DLD1 (cell line): ENCODE data around the gene RRAD.

Source experiments
- in situ Hi-C: cut with HindIII; loops from 2 replicates; pipeline ENCODE4 v1.10.0; 2017; ENCODE audit warnings: low sequenced_read_pairs

Gene RRAD

GRCh38 chr16:66918355-66918754 lies 7.0 kb downstream of the RRAD start:
- in situ Hi-C loops: no loop called here

- in situ Hi-C loops: no loop called here
Observed at GRCh38 chr16:66917741-66918140, 7.6 kb downstream of the RRAD start.

GRCh38 chr16:66916518-66916917 lies 8.8 kb downstream of the RRAD start:
- in situ Hi-C loops: no loop called here

GRCh38 chr16:66915041-66915440 lies 10.3 kb downstream of the RRAD start:
- in situ Hi-C loops: no loop called here

- in situ Hi-C loops: no loop called here
Observed at GRCh38 chr16:66914541-66914940, 10.8 kb downstream of the RRAD start.

GRCh38 chr16:66913711-66914110 lies 11.6 kb downstream of the RRAD start:
- in situ Hi-C loops: no loop called here

GRCh38 chr16:66913081-66913480 lies 12.3 kb downstream of the RRAD start:
- in situ Hi-C loops: no loop called here

- in situ Hi-C loops: no loop called here
Observed at GRCh38 chr16:66911801-66912200, 13.5 kb downstream of the RRAD start.

GRCh38 chr16:66911112-66911511 lies 14.2 kb downstream of the RRAD start:
- in situ Hi-C loops: no loop called here

GRCh38 chr16:66910175-66910940 lies 15.0 kb downstream of the RRAD start:
- in situ Hi-C loops: no loop called here

- in situ Hi-C loops: no loop called here
Observed at GRCh38 chr16:66908762-66909559, 16.4 kb downstream of the RRAD start.

- in situ Hi-C loops: no loop called here
Observed at GRCh38 chr16:66908116-66908515, 17.2 kb downstream of the RRAD start.

- in situ Hi-C loops: no loop called here
Observed at GRCh38 chr16:66906916-66907836, 18.2 kb downstream of the RRAD start.

GRCh38 chr16:66905633-66906539 lies 19.4 kb downstream of the RRAD start:
- in situ Hi-C loops: no loop called here

- in situ Hi-C loops: no loop called here
Observed at GRCh38 chr16:66904846-66905632, 20.3 kb downstream of the RRAD start.

- in situ Hi-C loops: no loop called here
Observed at GRCh38 chr16:66904428-66904845, 20.9 kb downstream of the RRAD start.

- in situ Hi-C loops: no loop called here
Observed at GRCh38 chr16:66903544-66904427, 21.5 kb downstream of the RRAD start.
